PC-9 (cell line): ENCODE data around the gene IKZF5. TPM values are rescaled to one million over a fixed set of nuclear protein-coding genes. Genes with fewer than 3 reads are reported as not detected.

Experiments used
- BruUV-seq: library from RNA; stranded (reverse); fragments of 400-500 nt; replicated peaks from 2 replicates; lab custom pipeline; 2021; lab: Mats Ljungman, UMichigan
- CTCF ChIA-PET: fragments of 300-600 bp; sonication (Branson Sonifier 250); formaldehyde crosslinking; loops from one replicate; lab custom pipeline; 2022; ENCODE audit warnings: antibody characterized with exemption; lab: Charles Lee
- POLR2A ChIA-PET: fragments of 300-600 bp; sonication (Branson Sonifier 250); formaldehyde crosslinking; loops from one replicate; lab custom pipeline; 2022; ENCODE audit warnings: antibody characterized with exemption; ENCODE audit not compliant: unreplicated experiment; lab: Charles Lee
- DNase-seq, 2 experiments: peaks; one replicate each; pipeline versions ENCODE4 v3.0.0 to v3.0.0-alpha.2; 2015 to 2022; ENCODE audit warnings: mixed read lengths in 1 of 2
- H2AFZ ChIP-seq: fragments of 200-600 bp; sonication (generic); 2 replicates; pipeline ENCODE4 v1.8.1; 2017; ENCODE audit warnings: antibody characterized with exemption
- H3F3A ChIP-seq: fragments of 200-600 bp; sonication (generic); 2 replicates; pipeline ENCODE4 v1.8.1; 2017; ENCODE audit warnings: antibody characterized with exemption, mild to moderate bottlenecking, low read depth; ENCODE audit not compliant: insufficient read depth
- H3K27ac ChIP-seq: fragments of 200-600 bp; sonication (generic); 2 replicates; pipeline ENCODE4 v1.6.1; 2016; ENCODE audit warnings: mixed run types
- H3K27me3 ChIP-seq: fragments of 200-600 bp; sonication (generic); 2 replicates; pipeline ENCODE4 v1.6.1; 2016; ENCODE audit warnings: low read depth, mixed run types; ENCODE audit not compliant: insufficient read depth
- H3K36me3 ChIP-seq: fragments of 200-600 bp; sonication (generic); 2 replicates; pipeline ENCODE4 v1.6.1; 2016; ENCODE audit warnings: low read depth, mixed run types
- H3K4me1 ChIP-seq: fragments of 200-600 bp; sonication (generic); replicated peaks from 2 replicates; pipeline ENCODE4 v1.6.1; 2016; ENCODE audit warnings: mixed run types; ENCODE audit not compliant: insufficient read depth
- H3K4me2 ChIP-seq: fragments of 200-600 bp; sonication (generic); 2 replicates; pipeline ENCODE4 v1.6.1; 2017; ENCODE audit warnings: mixed run types
- H3K4me3 ChIP-seq: fragments of 200-600 bp; sonication (generic); 2 replicates; pipeline ENCODE4 v1.6.1; 2016; ENCODE audit warnings: mixed run types
- H3K79me2 ChIP-seq: fragments of 200-600 bp; sonication (generic); 2 replicates; pipeline ENCODE4 v1.6.1; 2017; ENCODE audit warnings: low read depth, mixed run types
- H3K9me2 ChIP-seq: fragments of 200-600 bp; sonication (generic); 2 replicates; pipeline ENCODE4 v1.8.1; 2017; ENCODE audit warnings: mild to moderate bottlenecking; ENCODE audit not compliant: insufficient read depth
- H3K9me3 ChIP-seq: fragments of 200-600 bp; sonication (generic); 2 replicates; pipeline ENCODE4 v1.8.1; 2016; ENCODE audit warnings: low read depth; ENCODE audit not compliant: insufficient read depth
- H4K20me1 ChIP-seq: fragments of 200-600 bp; sonication (generic); 2 replicates; pipeline ENCODE4 v1.8.1; 2017; ENCODE audit not compliant: insufficient read depth
- CTCF ChIP-seq: fragments of 200-600 bp; sonication (generic); conservative IDR thresholded peaks from 2 replicates; pipeline ENCODE4 v1.6.1; 2017; ENCODE audit warnings: mixed run types, antibody characterized with exemption, mild to moderate bottlenecking, moderate library complexity
- EZH2 ChIP-seq: fragments of 200-600 bp; sonication (generic); IDR thresholded peaks from 2 replicates; pipeline ENCODE4 v1.8.0; 2017; ENCODE audit warnings: antibody characterized with exemption, low read depth
- intact Hi-C: fragments of 100-400 bp; cut with micrococcal nuclease; formaldehyde crosslinking; loops from one replicate; pipeline ENCODE4 v1.10.0; 2022; ENCODE audit not compliant: unreplicated experiment
- total RNA-seq: library from RNA; stranded (reverse); gene quantifications from 2 replicates; pipeline ENCODE4 v1.2.3, GENCODE V29; 2021

Gene IKZF5
- total RNA-seq, 1 experiment from 2014 or later = 7.1 TPM

- Histone ChIP-seq H3K9me2 (no peaks in the 10 kb centered on the region), H3K4me3 (no peak overlapping the region), H3K9me3 (no peaks in the 10 kb centered on the region), H3K27ac (no peak overlapping the region), H3F3A (no peaks in the 10 kb centered on the region), H3K79me2 (no peaks in the 10 kb centered on the region), H3K36me3 (no peaks in the 10 kb centered on the region), H3K4me1 (no peaks in the 10 kb centered on the region), H2AFZ (no peak overlapping the region), H3K27me3 (no peaks in the 10 kb centered on the region), H3K4me2 (no peak overlapping the region), H4K20me1 (no peaks in the 10 kb centered on the region)
- DNase-seq = no peak
- ChIA-PET POLR2A (no interaction called here), CTCF (no interaction called here)
- BruUV-seq = no TSS peak
- intact Hi-C loops = no loop called here
- TF ChIP-seq CTCF = no peak
- no peak for TF ChIP-seq EZH2
Measured at GRCh38 chr10:123019941-123020703, 11.5 kb upstream of the IKZF5 start.

GRCh38 chr10:123019264-123019663, 10.7 kb upstream of the IKZF5 start:
- intact Hi-C loops = no loop called here
- BruUV-seq = no TSS peak
- H4K20me1 ChIP-seq = no peaks in the 10 kb centered on the region
- no peaks in the 10 kb centered on the region for H3K79me2 ChIP-seq
- ChIA-PET CTCF (no interaction called here), POLR2A (no interaction called here)
- no peaks in the 10 kb centered on the region for H3K9me2 ChIP-seq
- DNase-seq = no peak
- H3F3A ChIP-seq = no peaks in the 10 kb centered on the region
- no peaks in the 10 kb centered on the region for H3K9me3 ChIP-seq
- no peak overlapping the region for H3K4me3 ChIP-seq
- H3K27me3 ChIP-seq = no peaks in the 10 kb centered on the region
- no peak overlapping the region for H3K4me2 ChIP-seq
- H3K4me1 ChIP-seq = no peaks in the 10 kb centered on the region
- no peaks in the 10 kb centered on the region for H3K36me3 ChIP-seq
- no peak overlapping the region for H2AFZ ChIP-seq
- H3K27ac ChIP-seq = no peak overlapping the region
- no peak for TF ChIP-seq EZH2
- no peak for TF ChIP-seq CTCF

GRCh38 chr10:123018531-123018930, 9.9 kb upstream of the IKZF5 start:
- H2AFZ ChIP-seq = no peak overlapping the region
- H3F3A ChIP-seq = no peaks in the 10 kb centered on the region
- POLR2A ChIA-PET = no interaction called here
- H3K27me3 ChIP-seq = no peaks in the 10 kb centered on the region
- no peaks in the 10 kb centered on the region for H3K9me3 ChIP-seq
- H3K27ac ChIP-seq = no peak overlapping the region
- H3K4me3 ChIP-seq = no peak overlapping the region
- intact Hi-C loops = no loop called here
- H3K4me2 ChIP-seq = no peak overlapping the region
- no peaks in the 10 kb centered on the region for H3K79me2 ChIP-seq
- H3K4me1 ChIP-seq = no peaks in the 10 kb centered on the region
- no TSS peak for BruUV-seq
- TF ChIP-seq EZH2 (no peak), CTCF (no peak)
- no peaks in the 10 kb centered on the region for H3K9me2 ChIP-seq
- DNase-seq = no peak
- no peaks in the 10 kb centered on the region for H4K20me1 ChIP-seq
- CTCF ChIA-PET = no interaction called here
- no peaks in the 10 kb centered on the region for H3K36me3 ChIP-seq
